Neural crest cell (in vitro differentiated cells): ENCODE results near the gene PFKFB1. TPM values are rescaled to one million over a fixed set of nuclear protein-coding genes. Genes with fewer than 3 reads are reported as not detected.
A peak's percentile ranks its signal among the peaks of the same experiment; 100 is the strongest.

Experiments used
- DNase-seq: peaks from one replicate; pipeline ENCODE4 v3.0.0; 2021; ENCODE audit warnings: low read depth, mixed read lengths, low spot score
- H3K27ac Mint-ChIP-seq: one replicate; pipeline ENCODE4 v1.8.0; 2021; ENCODE audit warnings: mild to moderate bottlenecking, mixed read lengths; ENCODE audit not compliant: unreplicated experiment
- H3K27me3 Mint-ChIP-seq: 2 replicates; pipeline ENCODE4 v1.8.0; 2021; ENCODE audit warnings: low read depth, mild to moderate bottlenecking, mixed read lengths
- H3K36me3 Mint-ChIP-seq: 2 replicates; pipeline ENCODE4 v1.8.0; 2021; ENCODE audit warnings: low read depth, mild to moderate bottlenecking, mixed read lengths
- H3K4me1 Mint-ChIP-seq: 2 replicates; pipeline ENCODE4 v1.8.0; 2021; ENCODE audit warnings: mixed read lengths
- H3K4me3 Mint-ChIP-seq: one replicate; pipeline ENCODE4 v1.8.0; 2021; ENCODE audit warnings: mild to moderate bottlenecking, mixed read lengths
- H3K9me3 Mint-ChIP-seq: 2 replicates; pipeline ENCODE4 v1.8.0; 2021; ENCODE audit warnings: mixed read lengths
- CTCF ChIP-seq: fragments of 200-600 bp; sonication (generic); conservative IDR thresholded peaks from 2 replicates; pipeline ENCODE4 v1.5.0; 2021; ENCODE audit warnings: antibody characterized with exemption, mild to moderate bottlenecking
- total RNA-seq: library from RNA; stranded (reverse); gene quantifications from 2 replicates; pipeline ENCODE4 v1.2.1, GENCODE V29; 2021

PFKFB1 gene
- total RNA-seq, 1 donor from 2014 or later: 0.77 TPM

GRCh38 chrX:54937416-54937815 is 56.6 kb downstream of the PFKFB1 start:
- H3K9me3 Mint-ChIP-seq: no peaks in the 10 kb centered on the region
- TF ChIP-seq CTCF: no peak
- no peaks in the 10 kb centered on the region for H3K27me3 Mint-ChIP-seq
- no peak for DNase-seq
- H3K27ac Mint-ChIP-seq: no peak overlapping the region
- H3K4me1 Mint-ChIP-seq: no peaks in the 10 kb centered on the region
- no peak overlapping the region for H3K4me3 Mint-ChIP-seq
- H3K36me3 Mint-ChIP-seq: peaks cover 2% of the 10 kb centered on the region

- Mint-ChIP-seq H3K9me3 (peaks cover 5% of the 10 kb centered on the region), H3K36me3 (peaks cover 12% of the 10 kb centered on the region), H3K27me3 (no peaks in the 10 kb centered on the region), H3K27ac (no peak overlapping the region), H3K4me1 (no peaks in the 10 kb centered on the region), H3K4me3 (no peak overlapping the region)
- DNase-seq: no peak
- no peak for TF ChIP-seq CTCF
Measured at GRCh38 chrX:54935306-54935705, 58.7 kb downstream of the PFKFB1 start.

DNA sequence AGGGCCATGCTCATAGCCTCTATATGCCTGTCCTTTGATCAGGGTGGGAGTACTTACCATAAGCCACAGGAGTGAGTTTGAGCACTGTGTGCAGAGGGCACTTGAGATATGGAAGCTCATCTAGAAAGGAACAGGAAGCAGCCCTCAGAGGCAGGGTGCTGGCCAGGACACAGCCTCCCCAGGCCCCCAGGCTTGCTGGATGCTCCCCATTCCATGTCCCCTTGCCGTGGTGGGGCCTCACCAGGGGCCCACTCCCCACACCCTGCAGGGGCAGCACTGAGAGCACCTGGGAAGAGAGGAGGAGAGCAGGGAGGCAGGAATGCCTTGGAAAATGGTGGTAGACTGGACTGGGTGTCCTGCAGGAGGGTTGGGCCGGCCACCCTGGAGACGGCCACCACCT is 59.1 kb downstream of the PFKFB1 start:
- peaks cover 12% of the 10 kb centered on the region for H3K36me3 Mint-ChIP-seq
- TF ChIP-seq CTCF: no peak
- H3K4me3 Mint-ChIP-seq: no peak overlapping the region
- no peaks in the 10 kb centered on the region for H3K27me3 Mint-ChIP-seq
- peaks cover 5% of the 10 kb centered on the region for H3K9me3 Mint-ChIP-seq
- no peak overlapping the region for H3K27ac Mint-ChIP-seq
- no peak for DNase-seq
- no peaks in the 10 kb centered on the region for H3K4me1 Mint-ChIP-seq

GRCh38 chrX:54934058-54934457 is 59.9 kb downstream of the PFKFB1 start:
- H3K27ac Mint-ChIP-seq: peak overlapping the region; percentile 35
- H3K27me3 Mint-ChIP-seq: no peaks in the 10 kb centered on the region
- peaks cover 12% of the 10 kb centered on the region for H3K36me3 Mint-ChIP-seq
- H3K4me1 Mint-ChIP-seq: no peaks in the 10 kb centered on the region
- DNase-seq: no peak
- H3K4me3 Mint-ChIP-seq: no peak overlapping the region
- TF ChIP-seq CTCF: no peak
- H3K9me3 Mint-ChIP-seq: peaks cover 5% of the 10 kb centered on the region

GRCh38 chrX:54933150-54933826 is 60.7 kb downstream of the PFKFB1 start:
- no peaks in the 10 kb centered on the region for H3K4me1 Mint-ChIP-seq

More at GRCh38 chrX:54933150-54933826, 60.7 kb downstream of the PFKFB1 start:
- DNase-seq: no peak
- peaks cover 14% of the 10 kb centered on the region for H3K36me3 Mint-ChIP-seq
- no peak overlapping the region for H3K4me3 Mint-ChIP-seq
- H3K27me3 Mint-ChIP-seq: no peaks in the 10 kb centered on the region
- H3K9me3 Mint-ChIP-seq: peaks cover 5% of the 10 kb centered on the region
- no peak overlapping the region for H3K27ac Mint-ChIP-seq
- no peak for TF ChIP-seq CTCF
